Activated CD4-positive, alpha-beta T cell treated with anti-CD3 and anti-CD28 coated beads for 36 hours (primary cell): ENCODE results near the gene NRGN. TPM values are rescaled to one million over a fixed set of nuclear protein-coding genes. Genes with fewer than 3 reads are reported as not detected.
A peak's percentile ranks its signal among the peaks of the same experiment; 100 is the strongest.

Source experiments
- ATAC-seq: fragments of 200-7000 bp; cut with Tn5 transposase; one replicate; pipeline ENCODE4 v1.10.0; 2021; ENCODE audit warnings: mild to moderate bottlenecking, moderate library complexity
- CTCF ChIA-PET: fragments of 350-600 bp; sonication (Branson Sonifier 250); formaldehyde crosslinking; loops from one replicate; lab custom pipeline; 2021; ENCODE audit warnings: antibody characterized with exemption; lab: Charles Lee
- POLR2A ChIA-PET: fragments of 350-600 bp; sonication (Branson Sonifier 250); formaldehyde crosslinking; loops from one replicate; lab custom pipeline; 2021; ENCODE audit warnings: antibody characterized with exemption, inconsistent platforms; lab: Charles Lee
- DNase-seq: peaks from one replicate; pipeline ENCODE4 v3.0.0-alpha.2; 2020
- H3K27ac Mint-ChIP-seq: one replicate; pipeline ENCODE4 v1.8.0; 2021; ENCODE audit warnings: mixed read lengths
- H3K27me3 Mint-ChIP-seq: one replicate; pipeline ENCODE4 v1.8.0; 2021; ENCODE audit warnings: mixed read lengths
- H3K36me3 Mint-ChIP-seq: one replicate; pipeline ENCODE4 v1.8.0; 2021; ENCODE audit warnings: low read depth, mixed read lengths
- H3K4me1 Mint-ChIP-seq: one replicate; pipeline ENCODE4 v1.8.0; 2021; ENCODE audit warnings: mixed read lengths
- H3K4me3 Mint-ChIP-seq: one replicate; pipeline ENCODE4 v1.8.0; 2021; ENCODE audit warnings: mild to moderate bottlenecking, moderate library complexity, mixed read lengths
- H3K9me3 Mint-ChIP-seq: one replicate; pipeline ENCODE4 v1.8.0; 2021; ENCODE audit warnings: low read depth, mixed read lengths
- intact Hi-C, 2 experiments: fragments of 100-400 bp; cut with DNase I in 1 of 2; cut with micrococcal nuclease in 1 of 2; formaldehyde crosslinking; loops; one replicate each; pipeline versions ENCODE4 v1.14.2 to v1.15.1; 2022 to 2024; cut with DNase I, micrococcal nuclease
- total RNA-seq, 2 experiments: library from RNA; stranded (reverse); gene quantifications; one replicate each; pipeline ENCODE4 v1.2.3, GENCODE V29; 2021

Gene NRGN
- total RNA-seq, 2 experiments from 2014 or later = 13.5 to 18.1 TPM

DNA sequence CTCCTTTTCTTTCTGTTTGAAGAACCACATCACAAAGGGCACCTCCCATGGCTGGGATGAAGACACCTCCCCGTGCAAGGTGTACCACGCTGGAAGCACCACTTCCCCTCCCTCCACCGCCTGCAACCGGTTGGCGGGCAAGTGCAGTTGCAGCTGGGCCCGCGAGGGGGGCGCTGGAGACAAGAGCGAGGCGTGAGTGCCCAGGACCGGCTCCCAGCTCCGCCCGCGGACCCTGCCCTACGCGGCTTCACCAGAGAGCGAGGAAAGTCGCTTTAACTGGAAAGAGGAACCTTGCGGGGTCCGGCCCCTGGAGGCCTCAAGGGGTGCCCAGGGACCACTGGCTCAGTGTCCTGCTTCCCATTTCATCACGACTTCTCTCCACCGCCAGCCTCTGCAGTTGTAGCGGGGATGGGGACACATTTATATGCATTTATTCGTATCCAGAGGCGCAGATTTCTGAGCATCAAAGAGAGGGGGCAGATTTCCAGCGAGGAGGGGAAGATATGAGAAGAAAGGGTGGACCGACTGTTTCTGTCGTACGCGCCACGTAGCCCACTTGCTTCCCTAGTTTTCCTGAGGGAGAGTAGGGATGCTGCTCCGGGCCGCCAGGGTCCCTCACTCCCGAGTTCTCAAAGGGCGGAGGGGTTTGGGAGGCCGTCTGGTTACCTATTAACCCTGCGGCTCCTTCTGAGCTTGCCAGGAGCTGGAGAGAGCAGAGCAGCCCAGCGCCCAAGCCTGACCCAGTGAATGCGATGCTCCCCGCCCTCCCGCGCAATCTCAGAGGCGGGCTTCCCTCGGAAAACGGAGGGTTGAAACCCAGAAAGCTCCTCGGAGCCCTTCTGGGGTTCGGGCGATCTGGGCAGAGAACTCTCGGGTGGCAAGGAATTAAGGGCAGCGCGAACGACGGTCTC, 18.9 kb downstream of the NRGN start:
- H3K9me3 Mint-ChIP-seq = no peaks in the 10 kb centered on the region
- peaks cover 46% of the 10 kb centered on the region for H3K27me3 Mint-ChIP-seq
- H3K4me1 Mint-ChIP-seq = peaks cover 21% of the 10 kb centered on the region
- DNase-seq (peak; percentile 88), ATAC-seq (peak; percentile 83)
- peak overlapping the region; percentile 57 for H3K4me3 Mint-ChIP-seq
- intact Hi-C loops = loop anchor here in 1 of 2 experiments (1.0 kb wide), 2 partner anchors 79 to 108 kb away; no protein-coding TSS in a partner anchor
- H3K36me3 Mint-ChIP-seq = no peaks in the 10 kb centered on the region
- H3K27ac Mint-ChIP-seq = no peak overlapping the region
- ChIA-PET CTCF (interaction anchor here (0.6 to 8.2 kb wide), 19 partner anchors 10 to 588 kb away, joined by 3 to 79 read pairs (median 5); partner anchors contain the start of genes MSANTD2 and NRGN), POLR2A (no interaction called here)

- Mint-ChIP-seq H3K9me3 (no peaks in the 10 kb centered on the region), H3K4me1 (peaks cover 21% of the 10 kb centered on the region), H3K27ac (no peak overlapping the region), H3K4me3 (no peak overlapping the region), H3K27me3 (peaks cover 46% of the 10 kb centered on the region), H3K36me3 (no peaks in the 10 kb centered on the region)
- ATAC-seq (no peak), DNase-seq (no peak)
- ChIA-PET POLR2A (interaction anchor here (0.7 kb wide), 1 partner anchor 16 kb away, joined by 3 read pairs; no protein-coding TSS in a partner anchor), CTCF (interaction anchor here (1.6 to 8.2 kb wide), 7 partner anchors 11 to 130 kb away, joined by 4 to 79 read pairs (median 10); partner anchors contain the start of gene NRGN)
- intact Hi-C loops = no loop called here
Measured at GRCh38 chr11:124759266-124760204, 19.8 kb downstream of the NRGN start.

DNA sequence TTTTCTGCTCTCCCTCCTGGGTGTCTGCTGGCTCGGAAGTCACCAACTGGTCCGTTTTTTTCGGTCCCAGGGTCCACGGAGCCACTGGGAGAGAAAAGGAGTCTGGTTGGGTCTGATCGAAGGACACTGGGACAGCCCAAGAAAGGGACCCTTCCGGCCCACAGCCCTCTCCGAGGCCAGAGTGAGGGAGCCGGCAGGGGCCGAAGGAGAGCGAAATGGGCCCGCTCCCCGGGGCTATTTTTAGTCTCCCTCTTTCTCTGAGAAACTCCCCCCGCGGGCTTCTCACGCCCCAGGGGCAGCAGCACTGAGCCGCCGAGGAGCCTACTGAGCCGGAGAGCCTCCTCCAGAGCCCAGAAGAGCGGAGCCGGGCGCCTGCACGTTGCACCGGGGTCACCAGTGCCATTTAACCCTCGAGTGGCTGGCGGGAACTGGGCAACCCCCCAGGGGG, 20.5 kb downstream of the NRGN start:
- intact Hi-C loops = no loop called here
- CTCF ChIA-PET = interaction anchor here (0.8 to 8.2 kb wide), 5 partner anchors 13 to 112 kb away, joined by 3 to 79 read pairs (median 4); no protein-coding TSS in a partner anchor
- Mint-ChIP-seq H3K27ac (no peak overlapping the region), H3K4me1 (peaks cover 21% of the 10 kb centered on the region), H3K9me3 (no peaks in the 10 kb centered on the region), H3K4me3 (no peak overlapping the region), H3K27me3 (peaks cover 46% of the 10 kb centered on the region), H3K36me3 (no peaks in the 10 kb centered on the region)
- DNase-seq = no peak
- no peak for ATAC-seq
- POLR2A ChIA-PET = interaction anchor here (0.7 kb wide), 1 partner anchor 16 kb away, joined by 3 read pairs; no protein-coding TSS in a partner anchor

GRCh38 chr11:124760806-124761205, 21.1 kb downstream of the NRGN start:
- ChIA-PET POLR2A (interaction anchor here (0.7 kb wide), 1 partner anchor 137 kb away, joined by 3 read pairs; no protein-coding TSS in a partner anchor), CTCF (interaction anchor here (0.8 to 8.2 kb wide), 6 partner anchors 9 to 111 kb away, joined by 3 to 79 read pairs (median 3); partner anchors contain the start of genes SIAE and SPA17)
- H3K9me3 Mint-ChIP-seq = no peaks in the 10 kb centered on the region
- no peak overlapping the region for H3K27ac Mint-ChIP-seq
- peaks cover 46% of the 10 kb centered on the region for H3K27me3 Mint-ChIP-seq
- ATAC-seq (no peak), DNase-seq (no peak)
- no peaks in the 10 kb centered on the region for H3K36me3 Mint-ChIP-seq
- H3K4me3 Mint-ChIP-seq = no peak overlapping the region
- intact Hi-C loops = no loop called here
- peaks cover 21% of the 10 kb centered on the region for H3K4me1 Mint-ChIP-seq

- Mint-ChIP-seq H3K27ac (no peak overlapping the region), H3K27me3 (peaks cover 42% of the 10 kb centered on the region), H3K36me3 (no peaks in the 10 kb centered on the region), H3K4me3 (peak overlapping the region; percentile 58), H3K9me3 (no peaks in the 10 kb centered on the region), H3K4me1 (peaks cover 21% of the 10 kb centered on the region)
- CTCF ChIA-PET = interaction anchor here (1.1 to 8.2 kb wide), 8 partner anchors 8 to 110 kb away, joined by 3 to 79 read pairs (median 7); partner anchors contain the start of genes SIAE and SPA17
- POLR2A ChIA-PET = interaction anchor here (0.5 to 0.7 kb wide), 3 partner anchors 88 to 138 kb away, joined by 3 read pairs; partner anchors contain the start of gene SIAE
- intact Hi-C loops = loop anchor here (1.0 to 2.0 kb wide), 7 partner anchors 15 to 347 kb away; partner anchors contain the start of genes NRGN (in 1 of the 2) and TBRG1 (in 1 of the 2)
- ATAC-seq (no peak), DNase-seq (peak; percentile 53)
Measured at GRCh38 chr11:124761301-124762104, 21.8 kb downstream of the NRGN start.

DNA sequence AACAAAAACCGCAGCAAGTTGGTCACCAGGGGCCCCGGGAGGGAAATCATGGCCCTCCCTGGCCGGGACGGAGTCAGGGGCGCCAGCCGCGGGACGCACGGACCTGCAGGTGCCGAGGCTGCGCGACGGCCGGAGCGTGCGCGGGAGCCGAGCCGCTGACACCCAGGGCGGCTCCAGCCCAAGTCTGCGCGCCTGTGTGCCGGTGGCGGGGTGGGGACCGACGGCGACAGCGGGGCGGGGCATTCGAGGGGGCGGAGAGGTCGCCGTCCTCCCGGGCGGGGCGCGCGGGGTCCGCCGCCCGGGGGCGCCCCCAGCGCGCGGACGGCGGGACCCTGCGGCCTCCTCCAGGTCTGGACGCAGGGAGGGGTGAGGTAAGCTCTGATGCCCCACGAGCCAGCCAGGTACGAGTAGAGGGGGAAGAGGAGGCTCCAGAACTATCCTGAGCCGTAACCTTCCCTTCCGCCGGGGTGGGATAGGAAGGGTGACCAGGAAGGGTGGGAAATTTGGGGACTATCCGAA, 22.4 kb downstream of the NRGN start, which contains the start of gene ESAM:
ESAM (minus strand) TSS at position 186 of the 519 bp plus-strand sequence; CDS start at position 50, 136 bp downstream.
- peak within 1 kb of the TSS; percentile 81 for H3K4me3 Mint-ChIP-seq
- peaks cover 21% of the 10 kb centered on the region for H3K4me1 Mint-ChIP-seq
- peaks cover 2% of the 10 kb centered on the region for H3K36me3 Mint-ChIP-seq
- ATAC-seq (peak; percentile 67), DNase-seq (peak; percentile 81)
- H3K9me3 Mint-ChIP-seq = no peaks in the 10 kb centered on the region
- H3K27me3 Mint-ChIP-seq = peaks cover 36% of the 10 kb centered on the region
- intact Hi-C loops = loop anchor here (1.0 to 2.0 kb wide), 7 partner anchors 15 to 347 kb away; partner anchors contain the start of genes NRGN (in 1 of the 2) and TBRG1 (in 1 of the 2)
- ChIA-PET CTCF (interaction anchor here (0.6 to 8.2 kb wide), 21 partner anchors 8 to 754 kb away, joined by 3 to 79 read pairs (median 8); partner anchors contain the start of genes SIAE and SPA17), POLR2A (interaction anchor here (1.0 kb wide), 1 partner anchor 89 kb away, joined by 3 read pairs; the partner anchor contains the start of genes SIAE and SPA17)
- H3K27ac Mint-ChIP-seq = peak within 1 kb of the TSS; percentile 67

DNA sequence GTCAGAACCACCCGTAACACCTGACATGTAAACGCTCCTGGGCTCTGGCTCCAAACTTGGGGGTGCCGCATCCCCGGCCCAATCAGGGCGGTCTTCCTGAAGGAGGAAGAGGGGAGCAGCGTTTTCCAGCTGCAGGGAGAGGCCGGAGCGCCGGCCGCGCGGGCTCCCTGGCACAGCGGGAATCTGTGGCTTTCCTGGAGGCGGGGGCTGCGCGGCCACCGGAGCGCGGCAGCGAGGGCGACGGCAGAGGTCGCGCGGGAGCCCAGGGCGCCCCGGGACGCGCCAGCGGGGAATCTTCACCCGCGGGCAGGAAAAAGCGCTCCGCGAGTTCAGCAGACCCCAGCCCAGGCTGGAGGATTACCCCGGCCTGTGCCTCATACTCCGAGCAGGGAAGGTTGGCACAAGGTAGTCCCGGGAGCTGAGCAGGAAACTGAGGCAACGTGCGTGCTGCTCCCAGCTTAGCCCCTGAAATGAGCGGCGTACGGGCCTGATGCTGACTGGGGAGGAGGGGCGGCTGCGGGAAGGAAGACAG, 22.9 kb downstream of the NRGN start:
- Mint-ChIP-seq H3K27me3 (peaks cover 31% of the 10 kb centered on the region), H3K36me3 (peaks cover 2% of the 10 kb centered on the region), H3K4me1 (peaks cover 21% of the 10 kb centered on the region), H3K4me3 (peak overlapping the region; percentile 81), H3K9me3 (no peaks in the 10 kb centered on the region), H3K27ac (no peak overlapping the region)
- intact Hi-C loops = loop anchor here (1.0 to 2.0 kb wide), 13 partner anchors 16 to 348 kb away; partner anchors contain the start of genes NRGN (in 1 of the 2), SIAE (in 1 of the 2), SPA17 (in 1 of the 2) and TBRG1 (in 1 of the 2)
- ChIA-PET CTCF (interaction anchor here (0.6 to 8.2 kb wide), 23 partner anchors 8 to 754 kb away, joined by 3 to 79 read pairs (median 5); partner anchors contain the start of genes NRGN, SIAE and SPA17), POLR2A (interaction anchor here (1.0 kb wide), 1 partner anchor 90 kb away, joined by 3 read pairs; the partner anchor contains the start of genes SIAE and SPA17)
- DNase-seq (no peak), ATAC-seq (peak; percentile 21)

DNA sequence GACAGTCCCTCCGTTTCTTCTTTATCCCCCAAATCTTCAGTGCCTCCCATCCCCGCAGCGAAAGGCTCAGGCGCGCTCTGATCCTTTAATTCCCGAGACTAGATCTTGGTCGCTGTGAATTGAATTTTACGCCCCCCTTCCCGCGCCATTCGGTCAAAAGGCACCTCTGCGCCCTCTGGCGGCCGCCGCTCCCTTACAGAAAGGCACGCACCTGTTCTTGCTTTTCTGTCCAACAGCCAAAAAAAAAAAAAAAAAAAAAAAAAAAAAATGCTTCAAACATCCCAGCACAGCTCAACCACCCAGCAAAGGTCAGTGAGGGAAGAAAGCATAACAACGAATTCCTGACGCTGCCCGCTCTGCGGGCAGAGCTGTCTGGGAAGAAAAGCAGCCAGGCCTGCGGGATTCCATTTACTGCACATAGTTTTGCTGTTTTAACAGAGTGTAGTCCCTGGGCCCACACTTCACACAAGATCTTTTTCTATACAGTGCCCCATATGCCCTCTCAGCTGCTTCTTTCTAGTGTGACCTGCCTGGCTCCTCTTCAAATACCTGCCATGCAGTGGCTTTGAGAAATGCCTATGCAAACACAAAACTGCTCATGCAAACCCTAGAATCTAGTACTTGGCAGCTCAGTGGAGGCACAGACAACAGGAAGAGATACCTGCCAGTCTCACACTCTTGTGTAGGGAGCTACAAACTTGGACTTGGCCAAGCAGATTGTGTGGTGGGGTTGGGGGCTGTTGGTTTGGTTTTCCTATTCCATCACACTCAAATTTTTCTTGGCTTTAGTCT, 23.6 kb downstream of the NRGN start:
- H3K27me3 Mint-ChIP-seq = peaks cover 26% of the 10 kb centered on the region
- H3K27ac Mint-ChIP-seq = peak overlapping the region; percentile 67
- ChIA-PET CTCF (interaction anchor here (0.6 to 8.2 kb wide), 36 partner anchors 8 to 753 kb away, joined by 3 to 79 read pairs (median 4); partner anchors contain the start of genes NRGN, SIAE and SPA17), POLR2A (interaction anchor here (1.0 kb wide), 1 partner anchor 90 kb away, joined by 3 read pairs; the partner anchor contains the start of genes SIAE and SPA17)
- peaks cover 3% of the 10 kb centered on the region for H3K36me3 Mint-ChIP-seq
- peaks cover 19% of the 10 kb centered on the region for H3K4me1 Mint-ChIP-seq
- peak overlapping the region; percentile 81 for H3K4me3 Mint-ChIP-seq
- no peaks in the 10 kb centered on the region for H3K9me3 Mint-ChIP-seq
- intact Hi-C loops = loop anchor here (1.0 to 2.0 kb wide), 10 partner anchors 17 to 349 kb away; partner anchors contain the start of genes SIAE (in 1 of the 2), SPA17 (in 1 of the 2) and TBRG1 (in 1 of the 2)
- DNase-seq (peak; percentile 92), ATAC-seq (peak; percentile 43)
